Large intestine (tissue), 3 donors: ENCODE data around the gene TBC1D22B. TPM values are rescaled to one million over a fixed set of nuclear protein-coding genes. Genes with fewer than 3 reads are reported as not detected.

ENCODE experiments used
- DNase-seq, 2 donors: peaks; one replicate each; pipeline versions ENCODE4 v3.0.0 to v3.0.0-alpha.2; 2013
- H3K27ac ChIP-seq: one replicate; pipeline ENCODE4 v1.5.1; 2013; ENCODE audit warnings: low read length
- H3K27me3 ChIP-seq: 2 replicates; pipeline ENCODE4 v1.6.1; 2013; ENCODE audit warnings: low read length; ENCODE audit not compliant: control insufficient read depth, insufficient read depth
- H3K36me3 ChIP-seq: 2 replicates; pipeline ENCODE4 v1.6.1; 2013; ENCODE audit warnings: low read length; ENCODE audit not compliant: control insufficient read depth, insufficient read depth
- H3K4me1 ChIP-seq: one replicate; pipeline ENCODE4 v1.6.1; 2013; ENCODE audit warnings: low read length; ENCODE audit not compliant: control insufficient read depth, insufficient read depth
- H3K4me3 ChIP-seq: one replicate; pipeline ENCODE4 v1.5.1; 2013; ENCODE audit warnings: low read length
- H3K9me3 ChIP-seq: one replicate; pipeline ENCODE4 v1.6.1; 2013; ENCODE audit warnings: mild to moderate bottlenecking, low read depth, low read length, moderate library complexity; ENCODE audit not compliant: control insufficient read depth
- WGBS: methylation state at CpG from one replicate; pipeline ENCODE4 v1.1.5; 2013; ENCODE audit warnings: low lambda C conversion rate; ENCODE audit not compliant: insufficient coverage; 5-methylcytosine and 5-hydroxymethylcytosine counted together
- polyA plus RNA-seq: library from polyadenylated mRNA; unstranded; fragments of 120-200 nt; gene quantifications from one replicate; pipeline ENCODE4 v1.2.1, GENCODE V29; 2013

TBC1D22B gene
- polyA plus RNA-seq, 1 donor = 7.0 TPM

GRCh38 chr6:37239950-37240713 lies 17.4 kb upstream of the TBC1D22B start:
- peak overlapping the region; percentile 54 for H3K27ac ChIP-seq
- H3K27me3 ChIP-seq = no peaks in the 10 kb centered on the region
- no peak overlapping the region for H3K4me3 ChIP-seq
- no peaks in the 10 kb centered on the region for H3K36me3 ChIP-seq
- DNase-seq = peak; percentile 76 to 86
- H3K4me1 ChIP-seq = peaks cover 11% of the 10 kb centered on the region
- no CpG with 5 or more reads among the region's 4 CpGs for WGBS
- no peaks in the 10 kb centered on the region for H3K9me3 ChIP-seq

DNA sequence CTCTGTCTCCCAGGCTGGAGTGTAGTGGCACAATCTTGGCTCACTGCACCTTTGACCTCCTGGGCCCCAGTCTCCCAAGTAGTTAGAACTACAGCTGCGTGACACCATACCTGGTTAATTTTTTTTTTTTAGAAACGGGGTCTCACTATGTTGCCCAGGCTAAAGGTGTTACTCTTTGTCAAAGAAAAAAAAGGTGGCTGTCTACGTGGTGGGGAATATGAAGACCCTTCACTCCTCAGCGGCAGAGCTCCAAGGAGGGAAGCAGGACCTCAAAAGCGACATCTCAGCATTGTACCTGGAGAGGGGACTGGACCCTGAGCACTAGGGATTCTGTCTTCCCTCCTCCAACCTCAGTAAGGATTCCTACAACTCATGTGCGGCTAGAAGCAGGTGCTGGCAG lies 16.4 kb upstream of the TBC1D22B start:
- no peak for DNase-seq
- Histone ChIP-seq H3K36me3 (no peaks in the 10 kb centered on the region), H3K9me3 (no peaks in the 10 kb centered on the region), H3K27me3 (no peaks in the 10 kb centered on the region), H3K4me1 (peaks cover 11% of the 10 kb centered on the region), H3K27ac (no peak overlapping the region), H3K4me3 (no peak overlapping the region)
- 80% methylated on average over 1 of the region's 6 CpGs for WGBS

- no peak overlapping the region for H3K27ac ChIP-seq
- no peaks in the 10 kb centered on the region for H3K9me3 ChIP-seq
- H3K36me3 ChIP-seq = no peaks in the 10 kb centered on the region
- peaks cover 11% of the 10 kb centered on the region for H3K4me1 ChIP-seq
- WGBS = 83% methylated on average over 1 of the region's 5 CpGs
- no peak for DNase-seq
- no peak overlapping the region for H3K4me3 ChIP-seq
- H3K27me3 ChIP-seq = no peaks in the 10 kb centered on the region
These were observed 15.7 kb upstream of the TBC1D22B start for GRCh38 chr6:37241775-37242428.

DNA sequence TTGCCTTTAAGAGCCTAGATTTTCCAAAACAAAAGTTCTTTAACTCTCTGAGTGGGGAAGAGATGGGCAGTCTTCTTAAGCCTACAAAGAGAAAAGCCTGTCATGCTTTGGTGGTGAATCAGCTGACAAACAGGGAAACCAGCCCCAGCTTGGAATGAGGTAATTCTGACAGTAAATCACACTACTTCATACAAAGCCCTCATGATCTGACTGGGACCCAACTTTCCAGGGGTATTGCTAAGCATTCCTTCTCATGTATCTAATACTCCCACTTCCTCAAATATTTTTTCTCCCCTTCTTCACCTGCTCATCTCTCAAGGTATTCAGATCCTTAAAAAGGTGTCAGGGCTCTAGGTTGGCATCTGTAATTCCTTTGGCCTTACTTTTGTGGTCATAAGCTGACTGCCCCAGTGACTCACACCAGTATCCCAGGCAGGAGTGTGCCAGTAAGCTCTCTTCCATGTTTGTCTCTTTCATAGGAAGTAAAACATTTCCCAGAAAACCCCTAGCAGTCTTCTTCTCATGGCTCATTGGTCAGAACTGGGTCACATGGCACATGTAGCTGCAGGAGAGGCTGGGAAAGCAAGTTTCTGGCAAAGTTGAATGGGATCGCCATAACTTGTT lies 15.0 kb upstream of the TBC1D22B start:
- Histone ChIP-seq H3K4me3 (no peak overlapping the region), H3K9me3 (no peaks in the 10 kb centered on the region), H3K27me3 (no peaks in the 10 kb centered on the region), H3K27ac (no peak overlapping the region), H3K4me1 (peaks cover 11% of the 10 kb centered on the region), H3K36me3 (no peaks in the 10 kb centered on the region)
- WGBS = 100% methylated on average over 1 of the region's 1 CpG
- DNase-seq = peak; percentile 36 to 58

GRCh38 chr6:37243131-37243815 lies 14.3 kb upstream of the TBC1D22B start:
- H3K36me3 ChIP-seq = no peaks in the 10 kb centered on the region
- H3K27ac ChIP-seq = no peak overlapping the region
- H3K27me3 ChIP-seq = no peaks in the 10 kb centered on the region
- no peak for DNase-seq
- no peaks in the 10 kb centered on the region for H3K9me3 ChIP-seq
- H3K4me1 ChIP-seq = peaks cover 11% of the 10 kb centered on the region
- 67% methylated on average over 1 of the region's 8 CpGs for WGBS
- H3K4me3 ChIP-seq = no peak overlapping the region

DNA sequence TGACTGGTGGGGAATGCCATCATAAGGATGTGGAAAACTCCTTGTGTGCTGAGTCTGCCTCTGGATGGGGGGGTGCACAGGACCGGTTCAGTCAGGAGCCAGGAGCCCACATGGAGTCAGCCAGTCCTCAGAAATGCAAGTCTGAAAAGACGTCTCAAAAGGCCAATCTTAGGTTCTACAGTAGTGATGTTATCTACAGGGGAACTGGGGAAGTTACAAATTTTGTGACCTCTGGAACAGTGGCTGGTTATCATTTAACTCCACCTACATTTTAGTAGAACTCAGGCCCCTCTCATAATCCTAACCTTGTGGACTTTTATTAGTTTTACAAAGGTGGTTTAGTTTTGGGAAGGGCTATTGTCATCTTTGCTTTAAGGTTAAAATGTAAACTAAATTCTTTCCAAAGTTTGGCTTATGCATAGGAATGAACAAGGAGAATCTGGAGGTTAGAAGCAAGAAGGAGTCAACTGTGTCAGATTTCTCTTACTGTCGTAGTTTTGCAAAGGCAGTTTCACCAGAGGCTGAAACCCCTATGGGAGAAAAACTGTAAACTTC lies 13.7 kb upstream of the TBC1D22B start:
- Histone ChIP-seq H3K36me3 (no peaks in the 10 kb centered on the region), H3K27ac (no peak overlapping the region), H3K27me3 (no peaks in the 10 kb centered on the region), H3K9me3 (no peaks in the 10 kb centered on the region), H3K4me1 (peaks cover 11% of the 10 kb centered on the region), H3K4me3 (no peak overlapping the region)
- WGBS = 60% methylated on average over 1 of the region's 3 CpGs
- DNase-seq = no peak

- Histone ChIP-seq H3K27ac (peak overlapping the region; percentile 37), H3K4me1 (peaks cover 9% of the 10 kb centered on the region), H3K27me3 (no peaks in the 10 kb centered on the region), H3K4me3 (no peak overlapping the region), H3K36me3 (no peaks in the 10 kb centered on the region), H3K9me3 (no peaks in the 10 kb centered on the region)
- DNase-seq = peak; percentile 74 to 77
- WGBS = 80% methylated on average over 1 of the region's 6 CpGs
These were observed 12.9 kb upstream of the TBC1D22B start for GRCh38 chr6:37244430-37245310.

DNA sequence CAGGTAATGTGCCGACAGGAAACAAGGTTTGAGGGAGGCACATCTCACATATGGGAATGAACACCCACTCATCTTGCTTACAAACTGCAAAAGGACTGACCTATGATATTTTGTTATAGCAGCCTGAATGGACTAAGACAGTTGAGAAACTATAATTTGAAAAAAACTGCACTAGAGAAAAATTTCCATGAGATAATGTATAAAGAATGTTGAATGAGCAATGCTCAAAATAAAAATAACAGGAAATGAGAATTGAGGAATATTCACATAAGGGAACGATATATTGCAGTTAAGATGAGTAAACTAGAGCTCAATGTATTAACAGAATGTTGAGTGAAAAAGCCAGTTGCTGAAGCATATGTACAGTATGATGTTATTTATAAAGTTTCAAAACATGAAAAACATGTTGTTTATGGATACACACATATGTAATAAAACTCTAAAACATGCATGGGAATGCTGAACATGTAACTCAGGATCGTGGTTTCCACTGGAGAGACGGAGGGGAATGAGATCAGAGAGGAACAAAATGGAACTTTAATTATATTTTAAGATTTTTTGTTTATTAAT lies 6.3 kb upstream of the TBC1D22B start:
- Histone ChIP-seq H3K9me3 (no peaks in the 10 kb centered on the region), H3K4me1 (peaks cover 5% of the 10 kb centered on the region), H3K27me3 (no peaks in the 10 kb centered on the region), H3K27ac (no peak overlapping the region), H3K4me3 (no peak overlapping the region), H3K36me3 (no peaks in the 10 kb centered on the region)
- WGBS = 91% methylated on average over 4 of the region's 4 CpGs
- no peak for DNase-seq

GRCh38 chr6:37253486-37254007 lies 4.0 kb upstream of the TBC1D22B start:
- H3K27ac ChIP-seq = no peak overlapping the region
- H3K27me3 ChIP-seq = no peaks in the 10 kb centered on the region
- peaks cover 5% of the 10 kb centered on the region for H3K4me1 ChIP-seq
- peak; percentile 44 to 78 for DNase-seq
- no peaks in the 10 kb centered on the region for H3K9me3 ChIP-seq
- no peaks in the 10 kb centered on the region for H3K36me3 ChIP-seq
- H3K4me3 ChIP-seq = no peak overlapping the region
